Activated CD4-positive, alpha-beta memory T cell treated with anti-CD3 and anti-CD28 coated beads for 36 hours (primary cell): ENCODE measurements around the gene TMA16. TPM values are rescaled to one million over a fixed set of nuclear protein-coding genes. Genes with fewer than 3 reads are reported as not detected.
A peak's percentile ranks its signal among the peaks of the same experiment; 100 is the strongest.

Experiments
- CTCF ChIA-PET: fragments of 350-600 bp; sonication (Branson Sonifier 250); formaldehyde crosslinking; loops from one replicate; lab custom pipeline; 2021; ENCODE audit warnings: antibody characterized with exemption, inconsistent platforms; lab: Charles Lee
- POLR2A ChIA-PET: fragments of 350-600 bp; sonication (Branson Sonifier 250); formaldehyde crosslinking; loops from one replicate; lab custom pipeline; 2021; ENCODE audit warnings: antibody characterized with exemption; lab: Charles Lee
- DNase-seq: peaks from one replicate; pipeline ENCODE4 v3.0.0-alpha.2; 2020
- H3K27ac Mint-ChIP-seq: one replicate; pipeline ENCODE4 v1.8.0; 2021; ENCODE audit warnings: mixed read lengths
- H3K27me3 Mint-ChIP-seq: one replicate; pipeline ENCODE4 v1.8.0; 2021; ENCODE audit warnings: mixed read lengths
- H3K36me3 Mint-ChIP-seq: one replicate; pipeline ENCODE4 v1.8.0; 2021; ENCODE audit warnings: mixed read lengths
- H3K4me1 Mint-ChIP-seq: one replicate; pipeline ENCODE4 v1.8.0; 2021; ENCODE audit warnings: low read depth, mixed read lengths
- H3K4me3 Mint-ChIP-seq: one replicate; pipeline ENCODE4 v1.8.0; 2021; ENCODE audit warnings: mild to moderate bottlenecking, mixed read lengths
- H3K9me3 Mint-ChIP-seq: one replicate; pipeline ENCODE4 v1.8.0; 2021; ENCODE audit warnings: mixed read lengths
- intact Hi-C: fragments of 100-400 bp; cut with micrococcal nuclease; formaldehyde crosslinking; loops from one replicate; pipeline ENCODE4 v1.15.1; 2023
- total RNA-seq, 2 experiments: library from RNA; stranded (reverse); gene quantifications; one replicate each; pipeline ENCODE4 v1.2.3, GENCODE V29; 2021

Gene TMA16
- total RNA-seq, 2 experiments from 2014 or later, result 46.0 to 52.0 TPM

GRCh38 chr4:163482190-163482589, 12.3 kb upstream of the TMA16 start:
- ChIA-PET POLR2A (no interaction called here), CTCF (interaction anchor here (1.8 kb wide), 1 partner anchor 66 kb away, joined by 7 read pairs; no protein-coding TSS in a partner anchor)
- intact Hi-C loops, result no loop called here
- H3K36me3 Mint-ChIP-seq, result no peaks in the 10 kb centered on the region
- no peak overlapping the region for H3K27ac Mint-ChIP-seq
- no peak for DNase-seq
- no peaks in the 10 kb centered on the region for H3K4me1 Mint-ChIP-seq
- H3K27me3 Mint-ChIP-seq, result peaks cover 1% of the 10 kb centered on the region
- H3K9me3 Mint-ChIP-seq, result no peaks in the 10 kb centered on the region
- H3K4me3 Mint-ChIP-seq, result no peak overlapping the region

- Mint-ChIP-seq H3K27ac (no peak overlapping the region), H3K4me3 (no peak overlapping the region), H3K36me3 (no peaks in the 10 kb centered on the region), H3K9me3 (no peaks in the 10 kb centered on the region), H3K4me1 (peaks cover 1% of the 10 kb centered on the region), H3K27me3 (peaks cover 4% of the 10 kb centered on the region)
- CTCF ChIA-PET, result interaction anchor here (2.5 to 4.0 kb wide), 3 partner anchors 58 to 66 kb away, joined by 16 to 34 read pairs (median 25); no protein-coding TSS in a partner anchor
- POLR2A ChIA-PET, result no interaction called here
- intact Hi-C loops, result loop anchor here (1.0 to 2.0 kb wide), 4 partner anchors 9 to 196 kb away; partner anchors contain the start of gene TMA16
- peak; percentile 60 for DNase-seq
These were observed 9.6 kb upstream of the TMA16 start for GRCh38 chr4:163484906-163485305.

GRCh38 chr4:163485589-163485988, 8.9 kb upstream of the TMA16 start:
- ChIA-PET POLR2A (no interaction called here), CTCF (interaction anchor here (0.8 to 4.0 kb wide), 5 partner anchors 9 to 148 kb away, joined by 3 to 34 read pairs (median 16); partner anchors contain the start of gene TMA16)
- no peak for DNase-seq
- H3K27me3 Mint-ChIP-seq, result peaks cover 6% of the 10 kb centered on the region
- intact Hi-C loops, result loop anchor here (2.0 kb wide), 1 partner anchor 195 kb away; no protein-coding TSS in a partner anchor
- no peaks in the 10 kb centered on the region for H3K9me3 Mint-ChIP-seq
- H3K4me1 Mint-ChIP-seq, result peaks cover 1% of the 10 kb centered on the region
- no peaks in the 10 kb centered on the region for H3K36me3 Mint-ChIP-seq
- no peak overlapping the region for H3K27ac Mint-ChIP-seq
- no peak overlapping the region for H3K4me3 Mint-ChIP-seq

- intact Hi-C loops, result no loop called here
- CTCF ChIA-PET, result interaction anchor here (0.9 to 4.0 kb wide), 4 partner anchors 8 to 64 kb away, joined by 5 to 34 read pairs (median 20); partner anchors contain the start of gene TMA16
These were observed 8.2 kb upstream of the TMA16 start for GRCh38 chr4:163486321-163486720.

GRCh38 chr4:163489929-163490328, 4.6 kb upstream of the TMA16 start:
- CTCF ChIA-PET, result no interaction called here
- no peaks in the 10 kb centered on the region for H3K9me3 Mint-ChIP-seq
- H3K27me3 Mint-ChIP-seq, result peaks cover 6% of the 10 kb centered on the region
- intact Hi-C loops, result loop anchor here (5.0 to 10.0 kb wide), 3 partner anchors 177 to 1715 kb away; partner anchors contain the start of genes KLHL2 and TMEM192
- H3K4me3 Mint-ChIP-seq, result no peak overlapping the region
- no peak overlapping the region for H3K27ac Mint-ChIP-seq
- peaks cover 8% of the 10 kb centered on the region for H3K4me1 Mint-ChIP-seq
- DNase-seq, result no peak
- H3K36me3 Mint-ChIP-seq, result peaks cover 4% of the 10 kb centered on the region
- POLR2A ChIA-PET, result no interaction called here

More at GRCh38 chr4:163486321-163486720, 8.2 kb upstream of the TMA16 start:
- no peaks in the 10 kb centered on the region for H3K9me3 Mint-ChIP-seq
- H3K27ac Mint-ChIP-seq, result no peak overlapping the region
- DNase-seq, result no peak
- peaks cover 6% of the 10 kb centered on the region for H3K27me3 Mint-ChIP-seq
- POLR2A ChIA-PET, result no interaction called here
- H3K4me3 Mint-ChIP-seq, result no peak overlapping the region
- H3K36me3 Mint-ChIP-seq, result no peaks in the 10 kb centered on the region
- peaks cover 1% of the 10 kb centered on the region for H3K4me1 Mint-ChIP-seq

- POLR2A ChIA-PET, result interaction anchor here (1.5 kb wide), 1 partner anchor 29 kb away, joined by 4 read pairs; no protein-coding TSS in a partner anchor
- H3K27me3 Mint-ChIP-seq, result peaks cover 6% of the 10 kb centered on the region
- DNase-seq, result no peak
- peak overlapping the region; percentile 99 for H3K4me3 Mint-ChIP-seq
- H3K27ac Mint-ChIP-seq, result peak overlapping the region; percentile 100
- no peaks in the 10 kb centered on the region for H3K9me3 Mint-ChIP-seq
- peaks cover 14% of the 10 kb centered on the region for H3K36me3 Mint-ChIP-seq
- H3K4me1 Mint-ChIP-seq, result peaks cover 29% of the 10 kb centered on the region
- CTCF ChIA-PET, result interaction anchor here (1.0 to 3.3 kb wide), 2 partner anchors 54 to 56 kb away, joined by 3 to 25 read pairs; no protein-coding TSS in a partner anchor
- intact Hi-C loops, result loop anchor here (5.0 to 10.0 kb wide), 3 partner anchors 174 to 1712 kb away; partner anchors contain the start of genes KLHL2 and TMEM192
These were observed 1.5 kb upstream of the TMA16 start for GRCh38 chr4:163492951-163493504.

- H3K4me1 Mint-ChIP-seq, result peaks cover 27% of the 10 kb centered on the region
- H3K27me3 Mint-ChIP-seq, result peaks cover 2% of the 10 kb centered on the region
- H3K9me3 Mint-ChIP-seq, result no peaks in the 10 kb centered on the region
- ChIA-PET POLR2A (interaction anchor here (0.6 to 1.5 kb wide), 10 partner anchors 13 to 333 kb away, joined by 3 to 12 read pairs (median 3); partner anchors contain the start of gene NAF1), CTCF (interaction anchor here (0.7 to 3.3 kb wide), 9 partner anchors 8 to 328 kb away, joined by 3 to 25 read pairs (median 5); no protein-coding TSS in a partner anchor)
- peaks cover 14% of the 10 kb centered on the region for H3K36me3 Mint-ChIP-seq
- H3K4me3 Mint-ChIP-seq, result peak overlapping the region; percentile 99
- peak; percentile 25 for DNase-seq
- H3K27ac Mint-ChIP-seq, result peak overlapping the region; percentile 100
- intact Hi-C loops, result loop anchor here (1.0 to 10.0 kb wide), 6 partner anchors 10 to 1711 kb away; partner anchors contain the start of genes KLHL2, NAF1 and TMEM192
These were observed 689 bp upstream of the TMA16 start for GRCh38 chr4:163493643-163494359.

GRCh38 chr4:163495900-163496299, 1.4 kb downstream of the TMA16 start:
- ChIA-PET CTCF (interaction anchor here (0.6 to 0.7 kb wide), 2 partner anchors 54 to 59 kb away, joined by 3 read pairs; no protein-coding TSS in a partner anchor), POLR2A (no interaction called here)
- H3K36me3 Mint-ChIP-seq, result peaks cover 14% of the 10 kb centered on the region

GRCh38 chr4:163500586-163500985, 6.1 kb downstream of the TMA16 start:
- POLR2A ChIA-PET, result no interaction called here
- Mint-ChIP-seq H3K4me3 (no peak overlapping the region), H3K27ac (no peak overlapping the region), H3K4me1 (peaks cover 40% of the 10 kb centered on the region), H3K36me3 (peaks cover 11% of the 10 kb centered on the region), H3K27me3 (no peaks in the 10 kb centered on the region), H3K9me3 (no peaks in the 10 kb centered on the region)
- intact Hi-C loops, result no loop called here
- CTCF ChIA-PET, result interaction anchor here (0.6 kb wide), 1 partner anchor 40 kb away, joined by 3 read pairs; no protein-coding TSS in a partner anchor
- DNase-seq, result no peak

More at GRCh38 chr4:163495900-163496299, 1.4 kb downstream of the TMA16 start:
- intact Hi-C loops, result loop anchor here (2.0 to 10.0 kb wide), 3 partner anchors 49 to 1709 kb away; partner anchors contain the start of genes KLHL2 and TMEM192
- no peak for DNase-seq
- Mint-ChIP-seq H3K4me3 (peak overlapping the region; percentile 86), H3K9me3 (no peaks in the 10 kb centered on the region), H3K27me3 (no peaks in the 10 kb centered on the region), H3K27ac (peak overlapping the region; percentile 90), H3K4me1 (peaks cover 30% of the 10 kb centered on the region)

- H3K4me1 Mint-ChIP-seq, result peaks cover 21% of the 10 kb centered on the region
- POLR2A ChIA-PET, result no interaction called here
- DNase-seq, result no peak
- intact Hi-C loops, result no loop called here
- H3K27ac Mint-ChIP-seq, result no peak overlapping the region
- H3K9me3 Mint-ChIP-seq, result no peaks in the 10 kb centered on the region
- H3K36me3 Mint-ChIP-seq, result peaks cover 23% of the 10 kb centered on the region
- H3K4me3 Mint-ChIP-seq, result no peak overlapping the region
- H3K27me3 Mint-ChIP-seq, result no peaks in the 10 kb centered on the region
- CTCF ChIA-PET, result no interaction called here
These were observed 10.9 kb downstream of the TMA16 start for GRCh38 chr4:163505374-163505773.

GRCh38 chr4:163515198-163515597, 20.7 kb downstream of the TMA16 start:
- intact Hi-C loops, result no loop called here
- ChIA-PET POLR2A (no interaction called here), CTCF (interaction anchor here (0.6 kb wide), 1 partner anchor 67 kb away, joined by 3 read pairs; no protein-coding TSS in a partner anchor)
- Mint-ChIP-seq H3K9me3 (no peaks in the 10 kb centered on the region), H3K4me1 (no peaks in the 10 kb centered on the region), H3K36me3 (peaks cover 68% of the 10 kb centered on the region), H3K4me3 (no peak overlapping the region), H3K27me3 (no peaks in the 10 kb centered on the region), H3K27ac (no peak overlapping the region)
- DNase-seq, result no peak
